WTC11 (cell line): ENCODE data around the gene RASA1. TPM values are rescaled to one million over a fixed set of nuclear protein-coding genes. Genes with fewer than 3 reads are reported as not detected.

ENCODE experiments used
- ATAC-seq: fragments of 200-7000 bp; cut with Tn5 transposase; 2 replicates; pipeline ENCODE4 v1.10.0; 2021; ENCODE audit warnings: mild to moderate bottlenecking, moderate library complexity
- CTCF ChIA-PET: fragments of 300-600 bp; sonication (Branson Sonifier 250); formaldehyde crosslinking; loops from one replicate; lab custom pipeline; 2021; ENCODE audit warnings: antibody characterized with exemption; lab: Charles Lee
- POLR2A ChIA-PET: fragments of 350-600 bp; sonication (Branson Sonifier 250); formaldehyde crosslinking; loops from one replicate; lab custom pipeline; 2021; ENCODE audit warnings: antibody characterized with exemption; lab: Charles Lee
- DNase-seq: peaks from one replicate; pipeline ENCODE4 v3.0.0; 2021; ENCODE audit warnings: low spot score
- H3K27ac Mint-ChIP-seq: 2 replicates; pipeline ENCODE4 v1.8.0; 2021; ENCODE audit warnings: mixed read lengths
- H3K27me3 Mint-ChIP-seq: 2 replicates; pipeline ENCODE4 v1.8.0; 2021; ENCODE audit warnings: low read depth, mild to moderate bottlenecking, moderate library complexity, mixed read lengths
- H3K36me3 Mint-ChIP-seq: 2 replicates; pipeline ENCODE4 v1.8.0; 2021; ENCODE audit warnings: mixed read lengths
- H3K4me1 Mint-ChIP-seq: 2 replicates; pipeline ENCODE4 v1.8.0; 2022; ENCODE audit warnings: mixed read lengths
- H3K4me3 Mint-ChIP-seq: 2 replicates; pipeline ENCODE4 v1.8.0; 2021; ENCODE audit warnings: mild to moderate bottlenecking, moderate library complexity, mixed read lengths
- H3K9me3 Mint-ChIP-seq: 2 replicates; pipeline ENCODE4 v1.8.0; 2021; ENCODE audit warnings: mixed read lengths
- CREM ChIP-seq: sonication (generic); formaldehyde crosslinking; IDR thresholded peaks from 2 replicates; pipeline ENCODE4 v1.8.1; 2022; ENCODE audit warnings: mild to moderate bottlenecking, missing genetic modification reagents, moderate library complexity
- ELF4 ChIP-seq: sonication (generic); formaldehyde crosslinking; IDR thresholded peaks from 2 replicates; pipeline ENCODE4 v1.8.1; 2022; ENCODE audit warnings: low read depth, mild to moderate bottlenecking, moderate library complexity, missing genetic modification reagents
- GABPB1 ChIP-seq: sonication (generic); formaldehyde crosslinking; IDR thresholded peaks from 2 replicates; pipeline ENCODE4 v1.8.1; 2023; ENCODE audit warnings: mild to moderate bottlenecking, missing genetic modification reagents
- GTF2I ChIP-seq: fragments of 250-450 bp; sonication (Bioruptor Pico); conservative IDR thresholded peaks from 2 replicates; pipeline ENCODE4 v1.4.0; 2021; ENCODE audit warnings: mild to moderate bottlenecking
- IRF2 ChIP-seq: sonication (generic); formaldehyde crosslinking; IDR thresholded peaks from 2 replicates; pipeline ENCODE4 v1.8.0; 2022; ENCODE audit warnings: low read depth, missing genetic modification reagents, borderline replicate concordance
- PRRX2 ChIP-seq: fragments of 250-450 bp; sonication (Bioruptor Pico); IDR thresholded peaks from 2 replicates; pipeline ENCODE4 v1.8.0; 2021; ENCODE audit warnings: mild to moderate bottlenecking
- SMAD3 ChIP-seq: sonication (generic); formaldehyde crosslinking; IDR thresholded peaks from 2 replicates; pipeline ENCODE4 v1.8.0; 2022; ENCODE audit warnings: missing genetic modification reagents, mild to moderate bottlenecking, borderline replicate concordance
- ZNF219 ChIP-seq: sonication (generic); formaldehyde crosslinking; IDR thresholded peaks from 2 replicates; pipeline ENCODE4 v1.8.0; 2023; ENCODE audit warnings: missing genetic modification reagents, mild to moderate bottlenecking, borderline replicate concordance
- ZNF396 ChIP-seq: fragments of 250-450 bp; sonication (Bioruptor Pico); IDR thresholded peaks from 2 replicates; pipeline ENCODE4 v1.8.0; 2021; ENCODE audit warnings: mild to moderate bottlenecking, moderate library complexity, borderline replicate concordance
- total RNA-seq: library from RNA; stranded (reverse); gene quantifications from 3 replicates; pipeline ENCODE4 v1.2.3, GENCODE V29; 2021
- TF ChIP-seq, protein P1 (sequence below): sonication (generic); formaldehyde crosslinking; IDR thresholded peaks from 2 replicates; pipeline ENCODE4 v1.8.0; 2023; ENCODE audit warnings: mild to moderate bottlenecking, missing genetic modification reagents
- TF ChIP-seq, protein P2 (sequence below): sonication (generic); formaldehyde crosslinking; conservative IDR thresholded peaks from 2 replicates; pipeline ENCODE4 v1.8.1; 2023; ENCODE audit warnings: mild to moderate bottlenecking, low read depth, missing genetic modification reagents, moderate library complexity
- TF ChIP-seq, protein P3 (sequence below): sonication (generic); formaldehyde crosslinking; IDR thresholded peaks from 2 replicates; pipeline ENCODE4 v1.8.1; 2023; ENCODE audit warnings: mild to moderate bottlenecking, missing genetic modification reagents
- TF ChIP-seq, protein P4 (sequence below): sonication (generic); formaldehyde crosslinking; IDR thresholded peaks from 2 replicates; pipeline ENCODE4 v1.8.1; 2022; ENCODE audit warnings: missing genetic modification reagents, borderline replicate concordance
- TF ChIP-seq, protein P5 (sequence below): fragments of 250-450 bp; sonication (Bioruptor Pico); IDR thresholded peaks from 2 replicates; pipeline ENCODE4 v1.9.0; 2021; ENCODE audit warnings: moderate library complexity, mild to moderate bottlenecking, inconsistent platforms, borderline replicate concordance
- TF ChIP-seq, protein P6 (sequence below): fragments of 250-450 bp; sonication (Bioruptor Pico); IDR thresholded peaks from 2 replicates; pipeline ENCODE4 v1.9.0; 2021; ENCODE audit warnings: mild to moderate bottlenecking, borderline replicate concordance
- TF ChIP-seq, protein P7 (sequence below): sonication (generic); formaldehyde crosslinking; IDR thresholded peaks from 2 replicates; pipeline ENCODE4 v1.8.1; 2023; ENCODE audit warnings: mild to moderate bottlenecking, missing genetic modification reagents
- TF ChIP-seq, protein P8 (sequence below): fragments of 250-450 bp; sonication (Bioruptor Pico); IDR thresholded peaks from 2 replicates; pipeline ENCODE4 v1.9.0; 2021; ENCODE audit warnings: mild to moderate bottlenecking

RASA1 gene
- total RNA-seq, 1 experiment from 2014 or later: 31.0 TPM

DNA sequence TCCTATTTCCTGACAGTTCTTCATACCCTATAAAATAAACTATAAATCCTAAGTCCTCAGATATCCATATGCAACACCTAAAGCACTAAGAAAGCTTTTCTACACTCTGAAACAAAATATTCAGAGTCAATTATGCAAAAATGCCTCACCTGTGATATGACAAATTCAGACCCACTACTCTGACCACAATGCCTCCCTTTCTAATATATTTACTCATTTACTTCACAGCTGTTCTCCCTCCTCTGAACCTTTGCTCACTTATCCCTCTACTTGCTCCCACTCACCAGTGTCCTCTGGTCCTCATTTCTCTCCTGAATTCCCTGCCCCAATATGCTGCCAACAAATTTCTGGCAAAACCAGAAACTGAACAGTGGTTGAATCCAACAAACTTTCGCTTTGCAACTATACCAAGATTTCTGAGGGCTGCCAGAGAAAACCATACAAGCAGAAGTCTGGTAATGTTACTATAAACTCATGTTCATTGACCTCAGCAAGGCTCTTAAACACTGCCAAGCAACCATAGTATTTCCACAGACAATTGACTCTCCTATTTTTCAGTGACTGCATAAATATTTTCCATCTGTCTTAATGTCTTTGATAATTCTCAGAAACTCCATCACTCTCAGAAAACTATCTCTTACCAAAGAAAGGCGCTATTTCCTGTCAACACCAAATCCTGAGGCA, 137.9 kb downstream of the RASA1 start:
- Mint-ChIP-seq H3K27me3 (no peaks in the 10 kb centered on the region), H3K36me3 (peaks cover 89% of the 10 kb centered on the region), H3K27ac (no peak overlapping the region), H3K9me3 (peaks cover 9% of the 10 kb centered on the region), H3K4me1 (no peaks in the 10 kb centered on the region)
- ChIA-PET POLR2A (no interaction called here), CTCF (no interaction called here)
- ATAC-seq (no peak), DNase-seq (no peak)
- TF ChIP-seq, protein P1, sequence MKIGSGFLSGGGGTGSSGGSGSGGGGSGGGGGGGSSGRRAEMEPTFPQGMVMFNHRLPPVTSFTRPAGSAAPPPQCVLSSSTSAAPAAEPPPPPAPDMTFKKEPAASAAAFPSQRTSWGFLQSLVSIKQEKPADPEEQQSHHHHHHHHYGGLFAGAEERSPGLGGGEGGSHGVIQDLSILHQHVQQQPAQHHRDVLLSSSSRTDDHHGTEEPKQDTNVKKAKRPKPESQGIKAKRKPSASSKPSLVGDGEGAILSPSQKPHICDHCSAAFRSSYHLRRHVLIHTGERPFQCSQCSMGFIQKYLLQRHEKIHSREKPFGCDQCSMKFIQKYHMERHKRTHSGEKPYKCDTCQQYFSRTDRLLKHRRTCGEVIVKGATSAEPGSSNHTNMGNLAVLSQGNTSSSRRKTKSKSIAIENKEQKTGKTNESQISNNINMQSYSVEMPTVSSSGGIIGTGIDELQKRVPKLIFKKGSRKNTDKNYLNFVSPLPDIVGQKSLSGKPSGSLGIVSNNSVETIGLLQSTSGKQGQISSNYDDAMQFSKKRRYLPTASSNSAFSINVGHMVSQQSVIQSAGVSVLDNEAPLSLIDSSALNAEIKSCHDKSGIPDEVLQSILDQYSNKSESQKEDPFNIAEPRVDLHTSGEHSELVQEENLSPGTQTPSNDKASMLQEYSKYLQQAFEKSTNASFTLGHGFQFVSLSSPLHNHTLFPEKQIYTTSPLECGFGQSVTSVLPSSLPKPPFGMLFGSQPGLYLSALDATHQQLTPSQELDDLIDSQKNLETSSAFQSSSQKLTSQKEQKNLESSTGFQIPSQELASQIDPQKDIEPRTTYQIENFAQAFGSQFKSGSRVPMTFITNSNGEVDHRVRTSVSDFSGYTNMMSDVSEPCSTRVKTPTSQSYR (CRISPR knock-in tag): no peak
- TF ChIP-seq, protein P2, sequence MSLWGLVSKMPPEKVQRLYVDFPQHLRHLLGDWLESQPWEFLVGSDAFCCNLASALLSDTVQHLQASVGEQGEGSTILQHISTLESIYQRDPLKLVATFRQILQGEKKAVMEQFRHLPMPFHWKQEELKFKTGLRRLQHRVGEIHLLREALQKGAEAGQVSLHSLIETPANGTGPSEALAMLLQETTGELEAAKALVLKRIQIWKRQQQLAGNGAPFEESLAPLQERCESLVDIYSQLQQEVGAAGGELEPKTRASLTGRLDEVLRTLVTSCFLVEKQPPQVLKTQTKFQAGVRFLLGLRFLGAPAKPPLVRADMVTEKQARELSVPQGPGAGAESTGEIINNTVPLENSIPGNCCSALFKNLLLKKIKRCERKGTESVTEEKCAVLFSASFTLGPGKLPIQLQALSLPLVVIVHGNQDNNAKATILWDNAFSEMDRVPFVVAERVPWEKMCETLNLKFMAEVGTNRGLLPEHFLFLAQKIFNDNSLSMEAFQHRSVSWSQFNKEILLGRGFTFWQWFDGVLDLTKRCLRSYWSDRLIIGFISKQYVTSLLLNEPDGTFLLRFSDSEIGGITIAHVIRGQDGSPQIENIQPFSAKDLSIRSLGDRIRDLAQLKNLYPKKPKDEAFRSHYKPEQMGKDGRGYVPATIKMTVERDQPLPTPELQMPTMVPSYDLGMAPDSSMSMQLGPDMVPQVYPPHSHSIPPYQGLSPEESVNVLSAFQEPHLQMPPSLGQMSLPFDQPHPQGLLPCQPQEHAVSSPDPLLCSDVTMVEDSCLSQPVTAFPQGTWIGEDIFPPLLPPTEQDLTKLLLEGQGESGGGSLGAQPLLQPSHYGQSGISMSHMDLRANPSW (CRISPR knock-in tag): no peak
- no peak for TF ChIP-seq SMAD3 (CRISPR knock-in tag)
- TF ChIP-seq, protein P3, sequence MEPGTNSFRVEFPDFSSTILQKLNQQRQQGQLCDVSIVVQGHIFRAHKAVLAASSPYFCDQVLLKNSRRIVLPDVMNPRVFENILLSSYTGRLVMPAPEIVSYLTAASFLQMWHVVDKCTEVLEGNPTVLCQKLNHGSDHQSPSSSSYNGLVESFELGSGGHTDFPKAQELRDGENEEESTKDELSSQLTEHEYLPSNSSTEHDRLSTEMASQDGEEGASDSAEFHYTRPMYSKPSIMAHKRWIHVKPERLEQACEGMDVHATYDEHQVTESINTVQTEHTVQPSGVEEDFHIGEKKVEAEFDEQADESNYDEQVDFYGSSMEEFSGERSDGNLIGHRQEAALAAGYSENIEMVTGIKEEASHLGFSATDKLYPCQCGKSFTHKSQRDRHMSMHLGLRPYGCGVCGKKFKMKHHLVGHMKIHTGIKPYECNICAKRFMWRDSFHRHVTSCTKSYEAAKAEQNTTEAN: no peak
- TF ChIP-seq IRF2: no peak
- no peak for TF ChIP-seq ZNF219
- TF ChIP-seq, protein P4, sequence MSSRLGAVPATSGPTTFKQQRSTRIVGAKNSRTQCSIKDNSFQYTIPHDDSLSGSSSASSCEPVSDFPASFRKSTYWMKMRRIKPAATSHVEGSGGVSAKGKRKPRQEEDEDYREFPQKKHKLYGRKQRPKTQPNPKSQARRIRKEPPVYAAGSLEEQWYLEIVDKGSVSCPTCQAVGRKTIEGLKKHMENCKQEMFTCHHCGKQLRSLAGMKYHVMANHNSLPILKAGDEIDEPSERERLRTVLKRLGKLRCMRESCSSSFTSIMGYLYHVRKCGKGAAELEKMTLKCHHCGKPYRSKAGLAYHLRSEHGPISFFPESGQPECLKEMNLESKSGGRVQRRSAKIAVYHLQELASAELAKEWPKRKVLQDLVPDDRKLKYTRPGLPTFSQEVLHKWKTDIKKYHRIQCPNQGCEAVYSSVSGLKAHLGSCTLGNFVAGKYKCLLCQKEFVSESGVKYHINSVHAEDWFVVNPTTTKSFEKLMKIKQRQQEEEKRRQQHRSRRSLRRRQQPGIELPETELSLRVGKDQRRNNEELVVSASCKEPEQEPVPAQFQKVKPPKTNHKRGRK (CRISPR knock-in tag): no peak
- TF ChIP-seq GABPB1 (CRISPR knock-in tag): no peak
- TF ChIP-seq, protein P5, sequence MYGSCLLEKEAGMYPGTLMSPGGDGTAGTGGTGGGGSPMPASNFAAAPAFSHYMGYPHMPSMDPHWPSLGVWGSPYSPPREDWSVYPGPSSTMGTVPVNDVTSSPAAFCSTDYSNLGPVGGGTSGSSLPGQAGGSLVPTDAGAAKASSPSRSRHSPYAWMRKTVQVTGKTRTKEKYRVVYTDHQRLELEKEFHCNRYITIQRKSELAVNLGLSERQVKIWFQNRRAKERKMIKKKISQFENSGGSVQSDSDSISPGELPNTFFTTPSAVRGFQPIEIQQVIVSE (CRISPR knock-in tag): no peak
- TF ChIP-seq ELF4: no peak
- TF ChIP-seq CREM (CRISPR knock-in tag): no peak
- TF ChIP-seq, all 79 proteins: peak for 0
- H3K4me3 Mint-ChIP-seq: no peak overlapping the region

DNA sequence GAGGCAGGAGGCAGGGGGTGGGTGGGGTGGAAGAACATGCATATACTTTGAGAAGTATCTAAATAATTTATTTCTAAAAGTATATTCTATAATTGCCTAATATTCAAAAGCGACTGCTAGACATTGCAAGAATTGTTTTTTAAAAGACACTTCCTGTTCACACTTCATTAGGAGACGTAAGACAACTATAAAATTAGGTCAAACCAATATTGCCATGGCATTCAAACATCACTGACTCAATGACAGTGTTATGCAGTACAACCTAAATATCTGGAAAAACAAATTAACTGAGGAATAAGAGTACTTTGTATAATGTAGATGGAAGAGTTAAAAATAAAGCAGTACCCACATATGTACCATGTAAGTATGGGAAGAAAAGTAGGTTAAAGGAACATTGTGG, 140.5 kb downstream of the RASA1 start:
- ChIA-PET POLR2A (no interaction called here), CTCF (no interaction called here)
- Mint-ChIP-seq H3K4me1 (peaks cover 13% of the 10 kb centered on the region), H3K36me3 (peaks cover 69% of the 10 kb centered on the region), H3K27me3 (no peaks in the 10 kb centered on the region), H3K9me3 (no peaks in the 10 kb centered on the region), H3K4me3 (no peak overlapping the region), H3K27ac (no peak overlapping the region)
- DNase-seq (no peak), ATAC-seq (no peak)
- no peak for TF ChIP-seq GTF2I (CRISPR knock-in tag)
- no peak for TF ChIP-seq ZNF396
- TF ChIP-seq, protein P6, sequence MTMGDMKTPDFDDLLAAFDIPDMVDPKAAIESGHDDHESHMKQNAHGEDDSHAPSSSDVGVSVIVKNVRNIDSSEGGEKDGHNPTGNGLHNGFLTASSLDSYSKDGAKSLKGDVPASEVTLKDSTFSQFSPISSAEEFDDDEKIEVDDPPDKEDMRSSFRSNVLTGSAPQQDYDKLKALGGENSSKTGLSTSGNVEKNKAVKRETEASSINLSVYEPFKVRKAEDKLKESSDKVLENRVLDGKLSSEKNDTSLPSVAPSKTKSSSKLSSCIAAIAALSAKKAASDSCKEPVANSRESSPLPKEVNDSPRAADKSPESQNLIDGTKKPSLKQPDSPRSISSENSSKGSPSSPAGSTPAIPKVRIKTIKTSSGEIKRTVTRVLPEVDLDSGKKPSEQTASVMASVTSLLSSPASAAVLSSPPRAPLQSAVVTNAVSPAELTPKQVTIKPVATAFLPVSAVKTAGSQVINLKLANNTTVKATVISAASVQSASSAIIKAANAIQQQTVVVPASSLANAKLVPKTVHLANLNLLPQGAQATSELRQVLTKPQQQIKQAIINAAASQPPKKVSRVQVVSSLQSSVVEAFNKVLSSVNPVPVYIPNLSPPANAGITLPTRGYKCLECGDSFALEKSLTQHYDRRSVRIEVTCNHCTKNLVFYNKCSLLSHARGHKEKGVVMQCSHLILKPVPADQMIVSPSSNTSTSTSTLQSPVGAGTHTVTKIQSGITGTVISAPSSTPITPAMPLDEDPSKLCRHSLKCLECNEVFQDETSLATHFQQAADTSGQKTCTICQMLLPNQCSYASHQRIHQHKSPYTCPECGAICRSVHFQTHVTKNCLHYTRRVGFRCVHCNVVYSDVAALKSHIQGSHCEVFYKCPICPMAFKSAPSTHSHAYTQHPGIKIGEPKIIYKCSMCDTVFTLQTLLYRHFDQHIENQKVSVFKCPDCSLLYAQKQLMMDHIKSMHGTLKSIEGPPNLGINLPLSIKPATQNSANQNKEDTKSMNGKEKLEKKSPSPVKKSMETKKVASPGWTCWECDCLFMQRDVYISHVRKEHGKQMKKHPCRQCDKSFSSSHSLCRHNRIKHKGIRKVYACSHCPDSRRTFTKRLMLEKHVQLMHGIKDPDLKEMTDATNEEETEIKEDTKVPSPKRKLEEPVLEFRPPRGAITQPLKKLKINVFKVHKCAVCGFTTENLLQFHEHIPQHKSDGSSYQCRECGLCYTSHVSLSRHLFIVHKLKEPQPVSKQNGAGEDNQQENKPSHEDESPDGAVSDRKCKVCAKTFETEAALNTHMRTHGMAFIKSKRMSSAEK: no peak
- TF ChIP-seq, protein P5 (CRISPR knock-in tag): no peak
- TF ChIP-seq, protein P7, sequence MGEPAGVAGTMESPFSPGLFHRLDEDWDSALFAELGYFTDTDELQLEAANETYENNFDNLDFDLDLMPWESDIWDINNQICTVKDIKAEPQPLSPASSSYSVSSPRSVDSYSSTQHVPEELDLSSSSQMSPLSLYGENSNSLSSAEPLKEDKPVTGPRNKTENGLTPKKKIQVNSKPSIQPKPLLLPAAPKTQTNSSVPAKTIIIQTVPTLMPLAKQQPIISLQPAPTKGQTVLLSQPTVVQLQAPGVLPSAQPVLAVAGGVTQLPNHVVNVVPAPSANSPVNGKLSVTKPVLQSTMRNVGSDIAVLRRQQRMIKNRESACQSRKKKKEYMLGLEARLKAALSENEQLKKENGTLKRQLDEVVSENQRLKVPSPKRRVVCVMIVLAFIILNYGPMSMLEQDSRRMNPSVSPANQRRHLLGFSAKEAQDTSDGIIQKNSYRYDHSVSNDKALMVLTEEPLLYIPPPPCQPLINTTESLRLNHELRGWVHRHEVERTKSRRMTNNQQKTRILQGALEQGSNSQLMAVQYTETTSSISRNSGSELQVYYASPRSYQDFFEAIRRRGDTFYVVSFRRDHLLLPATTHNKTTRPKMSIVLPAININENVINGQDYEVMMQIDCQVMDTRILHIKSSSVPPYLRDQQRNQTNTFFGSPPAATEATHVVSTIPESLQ (CRISPR knock-in tag): no peak
- no peak for TF ChIP-seq PRRX2 (CRISPR knock-in tag)
- TF ChIP-seq, protein P8, sequence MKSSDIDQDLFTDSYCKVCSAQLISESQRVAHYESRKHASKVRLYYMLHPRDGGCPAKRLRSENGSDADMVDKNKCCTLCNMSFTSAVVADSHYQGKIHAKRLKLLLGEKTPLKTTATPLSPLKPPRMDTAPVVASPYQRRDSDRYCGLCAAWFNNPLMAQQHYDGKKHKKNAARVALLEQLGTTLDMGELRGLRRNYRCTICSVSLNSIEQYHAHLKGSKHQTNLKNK (CRISPR knock-in tag): no peak
